GM10248 (cell line): ENCODE data around the gene EPC1.
"Not testable (repeated sequence)": the region's sequence is repeated elsewhere in the genome, so short reads cannot be mapped to it uniquely, and the experiment has no call there.

ENCODE experiments used
- CTCF ChIA-PET: fragments of 300-600 bp; sonication (Branson Sonifier 250); formaldehyde crosslinking; extraction: SDS; loops from one replicate; lab custom pipeline; 2021; ENCODE audit warnings: antibody characterized with exemption; lab: Yijun Ruan, JAX
- POLR2A ChIA-PET: fragments of 350-650 bp; sonication (Branson Sonifier 250); formaldehyde crosslinking; extraction: SDS; loops from one replicate; lab custom pipeline; 2020; ENCODE audit warnings: antibody characterized with exemption; lab: Yijun Ruan, JAX
- DNase-seq: peaks from one replicate; pipeline ENCODE4 v3.0.0; 2012; ENCODE audit errors: extremely low spot score
- CTCF ChIP-seq: IDR thresholded peaks from 2 replicates; pipeline ENCODE4 v1.5.1; 2012; ENCODE audit warnings: mild to moderate bottlenecking, low read depth; ENCODE audit errors: extremely low read depth, missing control alignments, control extremely low read depth

Gene EPC1

GRCh38 chr10:32241946-32242345 is 105.0 kb downstream of the EPC1 start:
- ChIA-PET POLR2A (no interaction called here), CTCF (interaction anchor here (0.8 to 6.5 kb wide), 5 partner anchors 9 to 72 kb away, joined by 3 to 51 read pairs (median 4); no protein-coding TSS in a partner anchor)
- no peak for TF ChIP-seq CTCF
- no peak for DNase-seq

GRCh38 chr10:32240471-32240870 is 106.5 kb downstream of the EPC1 start:
- ChIA-PET POLR2A (no interaction called here), CTCF (interaction anchor here (1.0 kb wide), 1 partner anchor 16 kb away, joined by 3 read pairs; no protein-coding TSS in a partner anchor)
- DNase-seq: no peak
- TF ChIP-seq CTCF: no peak

- POLR2A ChIA-PET: no interaction called here
- no peak for TF ChIP-seq CTCF
- CTCF ChIA-PET: interaction anchor here (1.0 kb wide), 1 partner anchor 17 kb away, joined by 3 read pairs; no protein-coding TSS in a partner anchor
- DNase-seq: no peak
Measured at GRCh38 chr10:32239769-32240168, 107.2 kb downstream of the EPC1 start.

- CTCF ChIA-PET: interaction anchor here (0.9 to 1.5 kb wide), 3 partner anchors 13 to 21 kb away, joined by 3 to 4 read pairs (median 3); no protein-coding TSS in a partner anchor
- POLR2A ChIA-PET: no interaction called here
- TF ChIP-seq CTCF: no peak
- no peak for DNase-seq
Measured at GRCh38 chr10:32237644-32238345, 109.2 kb downstream of the EPC1 start.

GRCh38 chr10:32234471-32234870 is 112.5 kb downstream of the EPC1 start:
- POLR2A ChIA-PET: no interaction called here
- no peak for TF ChIP-seq CTCF
- DNase-seq: no peak
- CTCF ChIA-PET: no interaction called here

- CTCF ChIA-PET, POLR2A ChIA-PET, DNase-seq: not testable (repeated sequence)
Measured at GRCh38 chr10:32233375-32233774, 113.6 kb downstream of the EPC1 start.

- CTCF ChIA-PET: no interaction called here
- TF ChIP-seq CTCF: no peak
- no peak for DNase-seq
- POLR2A ChIA-PET: no interaction called here
Measured at GRCh38 chr10:32232378-32232777, 114.6 kb downstream of the EPC1 start.

- CTCF ChIA-PET: interaction anchor here (1.4 kb wide), 1 partner anchor 14 kb away, joined by 3 read pairs; no protein-coding TSS in a partner anchor
- DNase-seq, POLR2A ChIA-PET: not testable (repeated sequence)
Measured at GRCh38 chr10:32229788-32230187, 117.2 kb downstream of the EPC1 start.
